NCI-H1092 (cell line): ENCODE data around the gene TRABD.
"Not testable (repeated sequence)": the region's sequence is repeated elsewhere in the genome, so short reads cannot be mapped to it uniquely, and the experiment has no call there.

Experiments used
- DNase-seq: peaks from one replicate; lab custom pipeline; 2025; lab: John Stamatoyannopoulos, UW

TRABD gene

GRCh38 chr22:50204571-50204970 lies 18.9 kb downstream of the TRABD start:
- DNase-seq = no peak

GRCh38 chr22:50204998-50205397 lies 19.3 kb downstream of the TRABD start:
- DNase-seq = not testable (repeated sequence)

- DNase-seq = no peak
These were observed 20.3 kb downstream of the TRABD start for GRCh38 chr22:50205781-50206569.

GRCh38 chr22:50206599-50206998 lies 20.9 kb downstream of the TRABD start:
- DNase-seq = no peak

GRCh38 chr22:50207383-50208140 lies 21.8 kb downstream of the TRABD start:
- DNase-seq = no peak

- no peak for DNase-seq
These were observed 22.8 kb downstream of the TRABD start for GRCh38 chr22:50208430-50208938.

GRCh38 chr22:50208939-50209892 lies 23.5 kb downstream of the TRABD start:
- no peak for DNase-seq

- DNase-seq = no peak
These were observed 24.2 kb downstream of the TRABD start for GRCh38 chr22:50209893-50210292.

GRCh38 chr22:50210378-50211139 lies 24.8 kb downstream of the TRABD start:
- no peak for DNase-seq

GRCh38 chr22:50211147-50211546 lies 25.4 kb downstream of the TRABD start:
- DNase-seq = no peak

- no peak for DNase-seq
These were observed 27.6 kb downstream of the TRABD start for GRCh38 chr22:50213263-50213662.

GRCh38 chr22:50215297-50216054 lies 29.8 kb downstream of the TRABD start:
- DNase-seq = no peak

- no peak for DNase-seq
These were observed 30.5 kb downstream of the TRABD start for GRCh38 chr22:50216055-50216683.

GRCh38 chr22:50216684-50217520 lies 31.2 kb downstream of the TRABD start:
- DNase-seq = no peak

- DNase-seq = no peak
These were observed 31.9 kb downstream of the TRABD start for GRCh38 chr22:50217543-50218152.

GRCh38 chr22:50218153-50218995 lies 32.7 kb downstream of the TRABD start:
- DNase-seq = no peak

GRCh38 chr22:50218996-50219727 lies 33.4 kb downstream of the TRABD start:
- peak; percentile 19 for DNase-seq
